HG03066 (cell line): ENCODE results near the gene SEMA4F.

Experiments
- ATAC-seq: cut with Tn5 transposase; IDR thresholded peaks from one replicate; pipeline ENCODE4 v1.9.1; 2021; ENCODE audit warnings: low read depth; ENCODE audit not compliant: unreplicated experiment

SEMA4F gene

GRCh38 chr2:74659462-74659861 lies 5.4 kb downstream of the SEMA4F start:
- ATAC-seq, result no peak

DNA sequence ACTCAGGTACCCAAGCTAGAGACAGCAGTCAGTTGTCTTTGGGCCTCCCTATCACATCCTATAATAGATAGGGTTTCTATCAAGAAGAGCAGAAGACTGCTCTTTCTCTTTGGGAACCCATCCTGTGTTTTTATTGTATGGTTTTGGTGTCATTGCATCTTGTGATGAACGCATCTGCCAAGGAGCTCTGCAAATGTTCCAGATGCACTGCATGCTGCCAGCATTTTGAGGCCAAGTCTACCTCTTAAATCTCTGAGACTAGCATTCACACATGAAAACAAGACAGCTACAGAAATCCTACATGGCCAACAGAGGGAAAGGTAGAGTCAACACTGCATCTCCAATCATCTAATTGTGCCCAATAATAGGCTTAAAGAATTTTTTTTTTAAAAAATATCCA lies 14.0 kb downstream of the SEMA4F start:
- no peak for ATAC-seq

DNA sequence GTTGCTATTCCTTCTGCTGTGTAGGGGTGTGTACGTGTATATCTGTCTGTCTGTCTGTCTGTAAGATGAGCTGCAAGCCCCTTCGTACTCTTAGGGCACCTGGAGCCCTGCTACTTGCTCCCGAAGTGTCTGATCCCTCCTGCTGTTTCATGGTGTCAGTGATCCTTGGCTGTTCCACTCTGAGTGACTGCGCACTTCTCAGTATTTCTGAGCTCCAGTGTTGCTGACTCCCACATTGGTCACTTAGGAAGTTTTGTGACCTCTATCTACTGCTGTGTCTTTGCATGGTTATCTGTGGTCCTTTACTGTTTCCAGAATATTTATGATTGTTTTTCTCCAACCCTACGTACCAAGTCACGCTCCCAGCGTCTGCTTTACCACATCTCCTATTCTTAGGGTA lies 16.2 kb downstream of the SEMA4F start:
- ATAC-seq, result no peak

DNA sequence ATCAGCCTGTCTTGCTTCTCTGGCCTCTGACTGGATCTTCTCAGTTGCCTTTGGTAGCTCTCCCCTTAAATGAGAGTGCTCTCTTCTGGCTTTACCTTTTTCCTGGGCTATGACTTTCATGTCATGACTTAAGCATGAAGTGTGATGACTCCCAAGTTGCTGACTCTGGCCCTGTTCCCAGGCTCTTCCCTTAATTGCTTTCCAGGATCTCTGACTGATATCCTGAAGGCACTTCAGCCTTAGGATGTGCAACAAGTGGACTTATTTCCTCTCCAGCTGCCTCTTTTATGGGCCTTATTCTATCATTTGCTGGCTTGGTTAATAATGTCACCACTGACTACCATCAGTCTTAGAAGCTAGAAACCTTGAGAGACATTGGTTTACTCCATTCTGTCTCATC lies 17.4 kb downstream of the SEMA4F start:
- no peak for ATAC-seq

GRCh38 chr2:74673826-74674528 lies 19.9 kb downstream of the SEMA4F start:
- ATAC-seq, result no peak

GRCh38 chr2:74675090-74675489 lies 21.0 kb downstream of the SEMA4F start:
- no peak for ATAC-seq

DNA sequence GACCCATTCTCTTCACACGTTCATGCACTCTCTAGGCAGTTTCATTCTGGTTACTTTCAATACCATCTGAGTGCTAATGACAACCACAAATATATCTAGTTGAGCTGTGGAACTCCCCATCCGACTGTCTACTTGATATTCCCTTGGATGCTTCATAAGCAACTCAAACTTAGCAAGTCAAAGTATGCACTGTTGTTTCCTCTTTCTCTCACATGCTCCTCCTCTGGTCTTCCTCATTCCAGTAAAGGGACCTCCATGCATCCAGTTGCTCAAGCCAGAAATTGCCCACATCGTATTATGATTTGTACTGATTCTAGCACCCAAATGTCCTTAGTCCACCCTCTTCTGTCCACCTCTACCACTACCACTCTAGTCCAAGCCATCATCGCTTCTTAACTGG lies 22.3 kb downstream of the SEMA4F start:
- ATAC-seq, result no peak

GRCh38 chr2:74679615-74680014 lies 25.6 kb downstream of the SEMA4F start:
- no peak for ATAC-seq

- no peak for ATAC-seq
These were observed 28.5 kb downstream of the SEMA4F start for GRCh38 chr2:74682501-74682900.

DNA sequence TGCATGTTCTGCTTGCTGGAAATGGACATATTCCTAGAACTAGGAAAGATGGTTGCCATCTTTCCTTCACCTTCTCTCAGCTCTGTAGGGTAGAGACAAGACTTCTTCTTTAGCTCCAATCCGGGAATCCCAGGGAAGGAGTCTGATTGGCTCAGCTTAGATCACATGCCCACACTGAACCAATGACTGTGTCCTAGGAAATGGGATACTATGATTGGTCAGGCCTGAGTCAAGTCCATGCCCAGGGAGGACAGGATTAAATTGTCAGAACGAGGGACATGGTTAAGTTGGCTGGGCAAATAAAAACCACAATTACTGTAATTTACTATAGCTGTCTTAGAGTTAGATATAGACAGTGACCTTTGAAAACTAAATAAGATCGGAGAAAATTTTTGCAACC lies 31.4 kb downstream of the SEMA4F start:
- no peak for ATAC-seq

- no peak for ATAC-seq
These were observed 34.8 kb downstream of the SEMA4F start for GRCh38 chr2:74688881-74689280.

DNA sequence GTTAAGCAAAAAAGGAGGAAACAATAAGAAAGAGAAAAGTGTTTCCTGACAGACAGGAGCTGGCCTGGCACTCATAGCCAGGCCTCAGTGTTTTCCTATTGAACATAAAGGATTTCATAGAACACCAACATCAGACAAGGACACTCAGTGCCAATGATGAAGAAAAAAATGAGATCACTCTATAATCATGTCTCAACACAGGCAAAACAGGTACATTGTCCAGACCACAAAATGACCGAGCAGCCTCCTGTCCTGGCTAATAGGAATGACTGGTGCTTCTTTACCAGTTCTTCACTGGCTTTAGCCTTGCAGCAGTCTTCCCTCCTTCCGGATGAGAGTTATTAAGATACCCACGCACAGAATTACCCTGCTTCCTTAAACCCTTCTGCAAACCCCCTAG lies 35.6 kb downstream of the SEMA4F start:
- ATAC-seq, result no peak

GRCh38 chr2:74690571-74690970 lies 36.5 kb downstream of the SEMA4F start:
- ATAC-seq, result peak; percentile 70

GRCh38 chr2:74691929-74692328 lies 37.9 kb downstream of the SEMA4F start:
- ATAC-seq, result no peak

- ATAC-seq, result no peak
These were observed 39.2 kb downstream of the SEMA4F start for GRCh38 chr2:74693213-74693612.

GRCh38 chr2:74693668-74694067 lies 39.6 kb downstream of the SEMA4F start:
- no peak for ATAC-seq

DNA sequence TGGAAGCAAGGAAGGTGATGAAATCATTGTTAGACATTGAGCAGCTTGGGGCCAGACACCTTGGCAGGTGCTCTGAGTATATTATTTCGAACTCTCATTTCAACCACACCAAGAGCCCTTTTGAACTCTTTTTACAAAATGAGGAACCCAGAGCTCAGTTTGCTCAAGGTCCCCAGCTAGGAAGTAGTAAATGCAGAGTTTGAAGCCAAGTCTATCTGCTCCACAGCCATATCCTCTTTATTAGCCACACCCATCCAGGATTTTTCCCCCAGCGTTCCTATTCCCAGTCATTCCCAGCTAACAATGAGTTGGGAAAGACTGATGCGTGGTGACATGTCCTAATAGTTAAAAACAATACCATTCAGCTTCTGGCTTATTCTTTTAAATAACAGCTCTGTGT lies 40.2 kb downstream of the SEMA4F start:
- no peak for ATAC-seq

DNA sequence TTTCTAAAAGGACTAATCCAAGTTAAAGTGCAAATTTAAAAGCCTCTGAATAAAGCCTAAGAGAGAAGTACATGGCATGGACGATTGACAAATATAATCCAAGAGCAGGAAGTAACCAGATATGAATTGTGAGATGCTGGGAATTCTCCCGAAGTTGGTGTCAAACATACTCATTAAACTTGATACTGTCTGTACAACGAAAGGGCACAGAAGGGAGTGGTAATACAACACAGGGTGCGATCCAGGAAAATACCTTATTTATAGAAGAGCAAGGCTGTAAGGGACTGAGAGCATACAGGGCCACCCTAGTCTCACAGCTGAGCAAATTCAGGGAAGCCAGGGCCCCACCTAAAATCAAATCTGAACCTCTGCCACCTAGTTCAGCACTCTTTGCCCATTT lies 41.6 kb downstream of the SEMA4F start:
- ATAC-seq, result no peak

GRCh38 chr2:74696829-74697228 lies 42.8 kb downstream of the SEMA4F start:
- ATAC-seq, result no peak

DNA sequence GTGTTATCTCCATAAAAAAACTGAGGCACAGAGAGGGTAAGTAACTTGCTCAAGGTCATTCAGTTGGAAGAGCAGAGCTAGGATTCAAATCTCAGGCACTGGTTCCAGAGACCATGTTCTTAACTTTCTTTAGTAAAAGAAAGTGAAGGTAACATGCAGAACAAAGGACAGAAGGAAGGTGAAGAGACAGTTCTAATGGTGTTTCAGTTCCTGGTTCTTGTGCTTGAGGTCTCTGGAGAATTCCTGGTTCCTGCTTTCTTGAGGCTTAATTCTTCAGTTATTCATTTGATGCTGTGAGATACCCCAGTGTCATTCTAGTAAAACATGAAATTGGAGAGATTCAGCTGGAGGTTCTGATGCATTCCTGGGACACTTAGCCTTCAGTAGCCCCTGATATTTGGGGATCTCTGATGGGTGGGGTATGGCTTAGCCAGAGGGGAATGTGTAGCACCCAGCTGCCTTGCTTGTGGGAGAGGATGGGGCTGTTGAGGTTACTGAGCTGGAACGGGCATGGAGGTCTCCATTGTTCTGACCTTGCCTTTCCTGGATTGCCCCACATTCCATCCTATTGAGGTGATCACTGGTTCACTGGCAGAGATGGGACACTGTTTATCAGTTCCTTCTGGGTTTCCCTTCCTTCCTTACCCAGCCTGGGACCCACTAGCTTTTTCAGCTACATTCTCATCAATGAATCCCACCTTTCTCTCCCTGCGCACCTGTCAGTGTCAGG lies 46.8 kb downstream of the SEMA4F start:
- no peak for ATAC-seq

DNA sequence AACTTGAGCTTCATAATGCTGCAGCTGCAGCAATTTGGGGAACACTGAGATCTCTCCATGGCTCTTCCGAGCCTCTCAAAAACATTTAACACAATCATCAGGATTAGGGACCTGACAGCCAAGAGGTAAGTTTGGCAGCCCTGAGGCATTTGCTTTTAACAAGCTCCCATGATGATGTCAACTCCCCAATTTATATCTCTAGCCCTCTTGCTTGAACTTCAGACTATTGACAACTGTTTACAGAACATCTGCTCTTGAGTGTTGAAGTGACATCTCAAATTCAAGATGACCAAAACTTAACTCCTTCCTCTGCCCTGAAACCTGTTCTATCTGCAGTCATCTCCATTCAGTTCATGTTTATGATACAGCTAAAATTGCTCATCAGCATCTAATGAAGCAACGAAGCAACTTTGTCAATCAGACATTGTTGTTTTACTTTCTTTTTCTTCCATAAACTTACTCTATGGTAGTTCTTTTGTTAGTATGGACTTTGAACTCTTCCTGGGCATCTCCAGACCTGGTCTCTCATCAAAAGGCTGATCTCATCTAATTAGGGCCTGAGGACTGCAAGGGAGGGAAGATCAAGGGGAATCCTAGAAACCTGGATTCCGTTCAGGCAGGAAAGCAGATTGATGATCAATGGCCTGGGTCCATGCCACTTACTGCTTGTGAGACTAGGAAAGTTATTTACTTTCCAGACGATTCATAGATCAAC lies 48.1 kb downstream of the SEMA4F start:
- no peak for ATAC-seq

DNA sequence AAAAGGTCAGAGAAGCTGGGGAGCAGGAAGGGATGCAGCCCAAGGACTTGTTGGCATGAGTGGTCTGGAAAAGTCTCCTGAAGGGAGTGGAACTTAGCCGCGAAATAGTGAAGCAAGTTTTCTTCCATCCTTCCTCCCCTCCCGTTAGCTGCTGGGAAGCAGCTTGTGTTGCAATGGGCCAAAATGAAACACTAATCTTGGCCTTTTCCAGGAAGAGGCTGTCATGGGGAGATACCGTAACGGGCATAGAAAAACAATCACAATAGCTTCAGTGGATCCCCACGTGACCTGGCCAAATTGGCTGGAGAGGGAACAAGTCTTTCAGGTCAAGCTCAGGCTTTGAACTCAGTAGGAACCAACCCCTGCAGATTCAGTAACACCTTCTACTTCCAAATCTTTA lies 49.3 kb downstream of the SEMA4F start:
- no peak for ATAC-seq
